Retinal pigment epithelial cell (primary cell): Measurements from ENCODE around the gene MLX.

Experiments
- DNase-seq: peaks from one replicate; pipeline ENCODE4 v3.0.0-alpha.2; 2010; ENCODE audit warnings: low read depth
- H3K4me3 ChIP-seq: 2 replicates; pipeline ENCODE4 v1.5.1; 2011; ENCODE audit warnings: mild to moderate bottlenecking, low read length, control low read depth, moderate library complexity
- TF ChIP-seq, protein P1 (sequence below): conservative IDR thresholded peaks from 2 replicates; pipeline ENCODE4 v1.5.1; 2011; ENCODE audit warnings: low read depth, low read length, control low read depth, inconsistent platforms

MLX gene

DNA sequence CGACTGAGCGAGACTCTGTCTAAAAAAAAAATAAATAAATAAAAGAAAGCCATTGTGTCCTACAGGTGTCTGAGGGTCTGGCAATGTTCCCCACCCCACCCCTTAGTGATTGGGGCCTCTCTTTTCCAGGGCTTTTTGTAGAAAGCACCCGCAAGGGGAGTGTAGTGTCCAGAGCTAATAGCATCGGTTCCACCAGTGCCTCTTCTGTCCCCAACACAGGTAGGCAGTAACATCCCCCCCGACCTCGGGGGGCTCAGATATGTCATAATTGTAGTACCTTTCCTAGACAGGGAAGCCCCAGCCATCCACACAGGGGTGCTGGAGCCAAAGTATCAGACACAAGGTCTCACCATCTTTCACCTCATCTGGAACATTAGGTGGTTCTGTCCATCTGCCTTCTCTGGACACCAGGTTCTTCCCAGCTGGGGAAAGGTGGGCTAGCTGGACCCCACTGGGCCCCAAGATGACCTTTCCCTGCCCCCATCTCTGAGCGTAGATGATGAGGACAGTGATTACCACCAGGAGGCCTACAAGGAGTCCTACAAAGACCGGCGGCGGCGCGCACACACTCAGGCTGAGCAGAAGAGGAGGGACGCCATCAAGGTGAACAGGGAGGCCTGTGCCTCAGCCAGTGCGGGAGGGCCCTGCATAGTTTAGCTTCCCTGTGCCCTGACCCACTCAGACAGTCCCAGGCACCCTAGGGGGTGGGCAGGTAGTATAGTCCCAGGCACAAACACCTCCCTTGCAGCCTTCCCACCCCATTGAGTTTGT, 1.6 kb downstream of the MLX start:
- DNase-seq: no peak
- H3K4me3 ChIP-seq: no peak overlapping the region
- TF ChIP-seq, protein P1, sequence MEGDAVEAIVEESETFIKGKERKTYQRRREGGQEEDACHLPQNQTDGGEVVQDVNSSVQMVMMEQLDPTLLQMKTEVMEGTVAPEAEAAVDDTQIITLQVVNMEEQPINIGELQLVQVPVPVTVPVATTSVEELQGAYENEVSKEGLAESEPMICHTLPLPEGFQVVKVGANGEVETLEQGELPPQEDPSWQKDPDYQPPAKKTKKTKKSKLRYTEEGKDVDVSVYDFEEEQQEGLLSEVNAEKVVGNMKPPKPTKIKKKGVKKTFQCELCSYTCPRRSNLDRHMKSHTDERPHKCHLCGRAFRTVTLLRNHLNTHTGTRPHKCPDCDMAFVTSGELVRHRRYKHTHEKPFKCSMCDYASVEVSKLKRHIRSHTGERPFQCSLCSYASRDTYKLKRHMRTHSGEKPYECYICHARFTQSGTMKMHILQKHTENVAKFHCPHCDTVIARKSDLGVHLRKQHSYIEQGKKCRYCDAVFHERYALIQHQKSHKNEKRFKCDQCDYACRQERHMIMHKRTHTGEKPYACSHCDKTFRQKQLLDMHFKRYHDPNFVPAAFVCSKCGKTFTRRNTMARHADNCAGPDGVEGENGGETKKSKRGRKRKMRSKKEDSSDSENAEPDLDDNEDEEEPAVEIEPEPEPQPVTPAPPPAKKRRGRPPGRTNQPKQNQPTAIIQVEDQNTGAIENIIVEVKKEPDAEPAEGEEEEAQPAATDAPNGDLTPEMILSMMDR: no peak

DNA sequence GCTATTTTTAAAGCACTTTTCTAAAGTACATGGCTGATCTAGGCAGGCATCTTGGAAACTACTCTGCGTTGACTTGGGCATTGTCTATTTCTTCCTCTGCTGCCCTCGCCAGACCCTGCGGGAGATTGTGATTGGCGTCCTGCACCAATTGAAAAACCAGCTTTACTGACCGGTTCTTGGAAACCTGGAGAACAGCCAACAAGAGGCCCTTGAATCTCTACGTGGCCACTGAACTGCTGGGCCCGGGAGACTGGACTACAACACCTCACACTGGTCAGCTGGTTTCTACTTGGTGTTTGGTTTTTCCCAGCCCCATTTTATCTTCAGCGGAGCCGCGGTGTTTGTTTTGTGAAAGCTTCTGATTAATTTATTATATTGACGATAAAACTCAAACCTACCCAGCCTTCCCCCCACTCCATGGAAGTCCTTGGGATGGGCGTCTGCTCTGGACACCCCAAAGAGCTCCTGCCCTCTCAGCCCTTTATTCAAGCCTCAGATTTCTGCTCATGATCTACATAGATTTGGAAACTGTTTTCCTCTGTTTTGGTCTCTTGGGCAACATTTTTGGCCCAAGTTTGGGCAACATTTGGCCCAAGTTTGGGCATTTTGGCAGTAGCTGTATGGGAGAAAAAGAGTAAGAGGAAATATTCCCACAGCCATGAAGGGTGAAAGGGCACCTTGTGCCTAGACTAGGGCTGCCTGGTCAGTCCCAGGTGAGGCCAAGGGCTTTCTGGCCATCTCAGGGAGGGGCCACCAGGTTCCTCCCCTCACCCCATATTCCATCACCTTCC, 4.7 kb downstream of the MLX start:
- H3K4me3 ChIP-seq: no peak overlapping the region
- DNase-seq: no peak
- TF ChIP-seq, protein P1: no peak

DNA sequence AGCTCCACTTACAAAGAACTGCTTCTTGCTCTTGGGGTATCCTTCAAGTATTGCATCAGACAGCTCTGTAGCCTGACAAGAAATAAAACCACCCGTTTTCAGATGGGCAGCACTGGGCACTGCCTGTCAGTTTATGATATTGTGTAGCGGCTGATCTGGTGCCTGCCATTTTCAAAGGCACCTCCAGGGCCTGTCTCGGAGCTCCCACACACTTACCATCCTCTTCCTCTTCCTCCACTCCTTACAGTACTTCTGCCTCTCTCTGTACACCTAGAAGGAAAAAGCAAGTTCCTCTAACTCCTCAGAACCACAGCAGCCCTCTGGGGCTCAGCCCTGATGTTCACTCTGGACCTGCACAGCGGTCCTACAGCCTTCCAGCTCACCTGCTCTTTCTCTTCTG, 6.2 kb downstream of the MLX start:
- TF ChIP-seq, protein P1: no peak
- DNase-seq: no peak
- H3K4me3 ChIP-seq: no peak overlapping the region

DNA sequence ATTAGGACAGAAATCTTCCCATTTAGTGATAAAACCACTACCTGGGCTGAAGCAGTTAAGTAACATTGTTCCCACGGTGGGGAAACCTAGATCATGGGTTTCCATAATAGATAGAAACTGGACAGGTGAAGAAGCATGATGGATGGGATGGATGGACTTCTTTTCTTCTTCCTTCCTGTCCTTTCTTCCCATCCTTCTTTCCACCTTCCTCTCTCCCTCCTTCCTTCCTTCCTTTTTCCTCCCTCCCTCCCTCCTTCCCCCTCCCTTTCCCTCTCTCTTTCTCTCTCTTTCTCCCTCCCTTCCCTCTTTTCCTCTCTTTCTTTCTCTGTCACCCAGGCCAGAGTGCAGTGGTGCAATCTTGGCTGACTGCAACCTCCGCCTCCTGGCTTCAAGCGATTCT, 7.6 kb downstream of the MLX start:
- TF ChIP-seq, protein P1: no peak
- DNase-seq: no peak
- H3K4me3 ChIP-seq: no peak overlapping the region

DNA sequence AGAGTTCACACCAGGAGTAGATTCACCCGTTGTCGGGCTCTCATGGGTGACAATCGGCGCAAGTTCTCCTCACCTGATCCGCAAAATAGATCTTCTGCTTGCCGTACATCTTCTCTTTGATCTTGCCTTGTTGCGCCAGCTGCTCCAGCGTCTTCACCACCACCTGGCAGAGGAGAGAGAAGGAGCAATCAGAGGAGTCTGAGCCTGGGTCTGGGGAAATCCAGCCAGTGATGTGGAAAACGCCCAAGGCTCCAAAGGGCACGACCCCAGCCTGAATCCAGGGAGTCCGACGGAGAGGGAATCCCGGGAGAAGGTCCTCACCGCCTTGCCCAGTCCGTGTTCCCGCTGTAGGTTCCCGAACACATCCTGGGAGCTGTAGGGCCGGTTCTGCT, 10.2 kb downstream of the MLX start:
- TF ChIP-seq, protein P1: no peak
- H3K4me3 ChIP-seq: peak overlapping the region; percentile 66
- DNase-seq: no peak

DNA sequence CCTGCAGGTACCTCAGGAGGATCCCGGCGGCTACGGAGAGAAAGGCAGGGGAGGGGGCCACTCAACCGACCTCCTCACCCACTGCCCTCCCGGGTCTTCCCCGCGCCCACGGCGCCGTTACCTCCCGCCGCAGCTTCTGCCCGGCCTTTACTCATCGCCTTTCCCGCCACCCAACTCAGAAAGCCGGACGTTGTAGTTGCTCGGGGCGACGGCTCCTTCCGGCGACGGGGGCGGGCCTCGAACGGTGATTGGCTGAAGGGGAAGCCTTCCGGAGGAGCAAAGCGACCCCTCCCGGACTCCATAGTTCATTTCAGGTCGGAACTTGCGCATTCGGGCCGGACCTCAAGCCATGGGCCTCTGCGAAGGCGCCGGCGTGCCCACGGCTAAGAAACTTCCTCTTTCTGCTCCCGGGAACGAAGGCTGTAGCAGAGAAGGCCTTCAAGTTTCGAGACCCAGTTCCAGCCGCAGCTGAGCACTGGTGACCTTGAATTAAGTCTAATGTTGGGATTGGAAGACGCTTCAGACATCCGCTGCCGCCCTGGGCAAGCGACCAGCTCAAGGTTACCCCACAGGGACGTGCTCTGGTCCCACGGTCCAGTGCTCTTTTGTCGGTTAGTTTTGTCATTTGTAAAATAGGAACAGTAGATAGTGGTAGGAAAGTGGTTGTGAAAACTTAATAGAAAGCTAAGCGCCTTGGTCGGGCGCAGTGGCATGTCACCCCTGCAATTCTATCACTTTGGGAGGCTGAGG, 10.8 kb downstream of the MLX start, which contains the start of gene PSMC3IP:
Gene PSMC3IP, minus strand, starts transcription at position 198 of the 750 bp plus-strand sequence. Its CDS starts 43 bp downstream, at position 155.
- peak within 1 kb of the TSS; percentile 66 for H3K4me3 ChIP-seq
- peak; percentile 73 for DNase-seq
- TF ChIP-seq, protein P1: peak; percentile 41
